ENCODE measurements around the gene EID3.
"Not testable (repeated sequence)": the region's sequence is repeated elsewhere in the genome, so short reads cannot be mapped to it uniquely, and the experiment has no call there.

The EID3 gene

GRCh38 chr12:104294158-104294859, 9.2 kb upstream of the EID3 start:
- Histone ChIP-seq H3K36me3 (ENCODE audit: insufficient read depth, low read length) (peaks cover 55% of the 10 kb centered on the region), H3K4me1 (ENCODE audit: insufficient read depth, low read length) (peaks cover 11% of the 10 kb centered on the region)
- not testable (repeated sequence) for H3K9me3 ChIP-seq (ENCODE audit: low read length); H3K27me3 ChIP-seq (ENCODE audit: insufficient read depth, low read length); H2AFZ ChIP-seq (ENCODE audit: low read depth, low read length); H3K4me3 ChIP-seq (ENCODE audit: low read length)

- H3K36me3 ChIP-seq (ENCODE audit: insufficient read depth, low read length), result peaks cover 59% of the 10 kb centered on the region
- H3K4me3 ChIP-seq (ENCODE audit: low read length), result no peak overlapping the region
Measured at GRCh38 chr12:104294927-104295668, 8.4 kb upstream of the EID3 start.

GRCh38 chr12:104295954-104296353, 7.6 kb upstream of the EID3 start:
- no peak overlapping the region for H2AFZ ChIP-seq (ENCODE audit: low read depth, low read length)
- H3K4me3 ChIP-seq (ENCODE audit: low read length), result no peak overlapping the region
- peaks cover 4% of the 10 kb centered on the region for H3K4me1 ChIP-seq (ENCODE audit: insufficient read depth, low read length)
- no peaks in the 10 kb centered on the region for H3K27me3 ChIP-seq (ENCODE audit: insufficient read depth, low read length)
- peaks cover 3% of the 10 kb centered on the region for H3K9me3 ChIP-seq (ENCODE audit: low read length)
- peaks cover 65% of the 10 kb centered on the region for H3K36me3 ChIP-seq (ENCODE audit: insufficient read depth, low read length)

More at GRCh38 chr12:104294927-104295668, 8.4 kb upstream of the EID3 start:
- H3K4me1 ChIP-seq (ENCODE audit: insufficient read depth, low read length), result peaks cover 4% of the 10 kb centered on the region
- no peak overlapping the region for H2AFZ ChIP-seq (ENCODE audit: low read depth, low read length)
- no peaks in the 10 kb centered on the region for H3K27me3 ChIP-seq (ENCODE audit: insufficient read depth, low read length)
- H3K9me3 ChIP-seq (ENCODE audit: low read length), result peaks cover 3% of the 10 kb centered on the region

- Histone ChIP-seq H2AFZ (ENCODE audit: low read depth, low read length) (no peak overlapping the region), H3K4me3 (ENCODE audit: low read length) (no peak overlapping the region), H3K36me3 (ENCODE audit: insufficient read depth, low read length) (peaks cover 67% of the 10 kb centered on the region), H3K4me1 (ENCODE audit: insufficient read depth, low read length) (peaks cover 4% of the 10 kb centered on the region), H3K27me3 (ENCODE audit: insufficient read depth, low read length) (no peaks in the 10 kb centered on the region), H3K9me3 (ENCODE audit: low read length) (peaks cover 3% of the 10 kb centered on the region)
Measured at GRCh38 chr12:104296718-104297117, 6.8 kb upstream of the EID3 start.

GRCh38 chr12:104297477-104298113, 5.9 kb upstream of the EID3 start:
- Histone ChIP-seq H2AFZ (ENCODE audit: low read depth, low read length) (no peak overlapping the region), H3K4me1 (ENCODE audit: insufficient read depth, low read length) (no peaks in the 10 kb centered on the region), H3K9me3 (ENCODE audit: low read length) (peaks cover 3% of the 10 kb centered on the region), H3K36me3 (ENCODE audit: insufficient read depth, low read length) (peaks cover 64% of the 10 kb centered on the region), H3K27me3 (ENCODE audit: insufficient read depth, low read length) (no peaks in the 10 kb centered on the region), H3K4me3 (ENCODE audit: low read length) (no peak overlapping the region)

- Histone ChIP-seq H3K4me1 (ENCODE audit: insufficient read depth, low read length) (no peaks in the 10 kb centered on the region), H2AFZ (ENCODE audit: low read depth, low read length) (no peak overlapping the region), H3K9me3 (ENCODE audit: low read length) (peaks cover 7% of the 10 kb centered on the region), H3K27me3 (ENCODE audit: insufficient read depth, low read length) (no peaks in the 10 kb centered on the region), H3K4me3 (ENCODE audit: low read length) (no peak overlapping the region), H3K36me3 (ENCODE audit: insufficient read depth, low read length) (peaks cover 68% of the 10 kb centered on the region)
Measured at GRCh38 chr12:104299842-104300481, 3.6 kb upstream of the EID3 start.

- H3K9me3 ChIP-seq (ENCODE audit: low read length), result peaks cover 5% of the 10 kb centered on the region
- H3K27me3 ChIP-seq (ENCODE audit: insufficient read depth, low read length), result no peaks in the 10 kb centered on the region
- no peak overlapping the region for H3K4me3 ChIP-seq (ENCODE audit: low read length)
- H3K36me3 ChIP-seq (ENCODE audit: insufficient read depth, low read length), result peaks cover 48% of the 10 kb centered on the region
- no peak overlapping the region for H2AFZ ChIP-seq (ENCODE audit: low read depth, low read length)
- H3K4me1 ChIP-seq (ENCODE audit: insufficient read depth, low read length), result no peaks in the 10 kb centered on the region
Measured at GRCh38 chr12:104304261-104305009, 896 bp downstream of the EID3 start.

GRCh38 chr12:104305349-104305748, 1.8 kb downstream of the EID3 start:
- Histone ChIP-seq H3K4me1 (ENCODE audit: insufficient read depth, low read length) (no peaks in the 10 kb centered on the region), H3K4me3 (ENCODE audit: low read length) (no peak overlapping the region), H3K9me3 (ENCODE audit: low read length) (peaks cover 5% of the 10 kb centered on the region), H3K27me3 (ENCODE audit: insufficient read depth, low read length) (no peaks in the 10 kb centered on the region), H2AFZ (ENCODE audit: low read depth, low read length) (no peak overlapping the region), H3K36me3 (ENCODE audit: insufficient read depth, low read length) (peaks cover 47% of the 10 kb centered on the region)

- Histone ChIP-seq H2AFZ (ENCODE audit: low read depth, low read length) (no peak overlapping the region), H3K4me3 (ENCODE audit: low read length) (no peak overlapping the region), H3K27me3 (ENCODE audit: insufficient read depth, low read length) (no peaks in the 10 kb centered on the region), H3K4me1 (ENCODE audit: insufficient read depth, low read length) (no peaks in the 10 kb centered on the region), H3K9me3 (ENCODE audit: low read length) (peaks cover 5% of the 10 kb centered on the region), H3K36me3 (ENCODE audit: insufficient read depth, low read length) (peaks cover 43% of the 10 kb centered on the region)
Measured at GRCh38 chr12:104306376-104306775, 2.8 kb downstream of the EID3 start.

GRCh38 chr12:104306943-104307654, 3.6 kb downstream of the EID3 start:
- Histone ChIP-seq H3K27me3 (ENCODE audit: insufficient read depth, low read length) (no peaks in the 10 kb centered on the region), H3K4me1 (ENCODE audit: insufficient read depth, low read length) (no peaks in the 10 kb centered on the region), H2AFZ (ENCODE audit: low read depth, low read length) (no peak overlapping the region), H3K4me3 (ENCODE audit: low read length) (no peak overlapping the region), H3K9me3 (ENCODE audit: low read length) (peaks cover 5% of the 10 kb centered on the region), H3K36me3 (ENCODE audit: insufficient read depth, low read length) (peaks cover 40% of the 10 kb centered on the region)

GRCh38 chr12:104307655-104308000, 4.1 kb downstream of the EID3 start:
- no peaks in the 10 kb centered on the region for H3K27me3 ChIP-seq (ENCODE audit: insufficient read depth, low read length)
- H3K9me3 ChIP-seq (ENCODE audit: low read length), result peaks cover 5% of the 10 kb centered on the region
- no peak overlapping the region for H2AFZ ChIP-seq (ENCODE audit: low read depth, low read length)
- H3K4me1 ChIP-seq (ENCODE audit: insufficient read depth, low read length), result no peaks in the 10 kb centered on the region
- peaks cover 43% of the 10 kb centered on the region for H3K36me3 ChIP-seq (ENCODE audit: insufficient read depth, low read length)
- no peak overlapping the region for H3K4me3 ChIP-seq (ENCODE audit: low read length)

GRCh38 chr12:104309446-104309993, 6.0 kb downstream of the EID3 start:
- Histone ChIP-seq H2AFZ (ENCODE audit: low read depth, low read length) (no peak overlapping the region), H3K4me3 (ENCODE audit: low read length) (no peak overlapping the region), H3K4me1 (ENCODE audit: insufficient read depth, low read length) (no peaks in the 10 kb centered on the region), H3K27me3 (ENCODE audit: insufficient read depth, low read length) (no peaks in the 10 kb centered on the region), H3K36me3 (ENCODE audit: insufficient read depth, low read length) (peaks cover 46% of the 10 kb centered on the region), H3K9me3 (ENCODE audit: low read length) (no peaks in the 10 kb centered on the region)

Data from neuron (in vitro differentiated cells).